Chondrocyte (in vitro differentiated cells): ENCODE measurements around the gene DPYSL3. TPM values are rescaled to one million over a fixed set of nuclear protein-coding genes. Genes with fewer than 3 reads are reported as not detected.

Experiments
- DNase-seq: peaks from one replicate; pipeline ENCODE4 v3.0.0; 2021; ENCODE audit warnings: mixed read lengths, low spot score
- H3K27ac Mint-ChIP-seq: one replicate; pipeline ENCODE4 v1.8.0; 2021; ENCODE audit warnings: mild to moderate bottlenecking, moderate library complexity, mixed read lengths; ENCODE audit not compliant: unreplicated experiment
- H3K27me3 Mint-ChIP-seq: 2 replicates; pipeline ENCODE4 v1.8.0; 2021; ENCODE audit warnings: low read depth, mixed read lengths
- H3K36me3 Mint-ChIP-seq: 2 replicates; pipeline ENCODE4 v1.8.0; 2021; ENCODE audit warnings: low read depth, mixed read lengths
- H3K4me1 Mint-ChIP-seq: 2 replicates; pipeline ENCODE4 v1.8.0; 2021; ENCODE audit warnings: low read depth, mild to moderate bottlenecking, mixed read lengths
- H3K4me3 Mint-ChIP-seq: one replicate; pipeline ENCODE4 v1.8.0; 2021; ENCODE audit warnings: mild to moderate bottlenecking, moderate library complexity, mixed read lengths; ENCODE audit not compliant: unreplicated experiment
- H3K9me3 Mint-ChIP-seq: 2 replicates; pipeline ENCODE4 v1.8.0; 2021; ENCODE audit warnings: low read depth, mixed read lengths
- CTCF ChIP-seq: fragments of 200-600 bp; sonication (generic); IDR thresholded peaks from 2 replicates; pipeline ENCODE4 v1.5.0; 2021; ENCODE audit warnings: antibody characterized with exemption, mild to moderate bottlenecking, moderate library complexity
- total RNA-seq: library from RNA; stranded (reverse); gene quantifications from 3 replicates; pipeline ENCODE4 v1.2.1, GENCODE V29; 2021

Gene DPYSL3
- total RNA-seq, 1 donor from 2014 or later, result 60.4 TPM

GRCh38 chr5:147539053-147539452, 29.2 kb upstream of the DPYSL3 start:
- Mint-ChIP-seq H3K27ac (peak overlapping the region; percentile 20), H3K4me3 (no peak overlapping the region), H3K4me1 (peaks cover 52% of the 10 kb centered on the region), H3K9me3 (no peaks in the 10 kb centered on the region), H3K27me3 (no peaks in the 10 kb centered on the region), H3K36me3 (no peaks in the 10 kb centered on the region)
- DNase-seq, result no peak
- TF ChIP-seq CTCF, result no peak

- no peaks in the 10 kb centered on the region for H3K27me3 Mint-ChIP-seq
- no peak overlapping the region for H3K4me3 Mint-ChIP-seq
- peaks cover 52% of the 10 kb centered on the region for H3K4me1 Mint-ChIP-seq
- peak overlapping the region; percentile 30 for H3K27ac Mint-ChIP-seq
- no peaks in the 10 kb centered on the region for H3K9me3 Mint-ChIP-seq
- no peak for TF ChIP-seq CTCF
- no peak for DNase-seq
- H3K36me3 Mint-ChIP-seq, result no peaks in the 10 kb centered on the region
Observed at GRCh38 chr5:147538236-147538635, 28.4 kb upstream of the DPYSL3 start.

GRCh38 chr5:147534172-147534951, 24.5 kb upstream of the DPYSL3 start:
- no peak for TF ChIP-seq CTCF
- Mint-ChIP-seq H3K4me1 (peaks cover 64% of the 10 kb centered on the region), H3K27me3 (no peaks in the 10 kb centered on the region), H3K4me3 (no peak overlapping the region), H3K27ac (no peak overlapping the region), H3K36me3 (no peaks in the 10 kb centered on the region), H3K9me3 (no peaks in the 10 kb centered on the region)
- DNase-seq, result no peak

- Mint-ChIP-seq H3K27me3 (no peaks in the 10 kb centered on the region), H3K27ac (no peak overlapping the region), H3K4me1 (peaks cover 46% of the 10 kb centered on the region), H3K9me3 (peaks cover 6% of the 10 kb centered on the region), H3K36me3 (no peaks in the 10 kb centered on the region), H3K4me3 (no peak overlapping the region)
- no peak for DNase-seq
- TF ChIP-seq CTCF, result no peak
Observed at GRCh38 chr5:147532156-147532555, 22.3 kb upstream of the DPYSL3 start.

GRCh38 chr5:147530530-147531389, 20.9 kb upstream of the DPYSL3 start:
- no peak for TF ChIP-seq CTCF
- H3K4me1 Mint-ChIP-seq, result peaks cover 32% of the 10 kb centered on the region

More at GRCh38 chr5:147530530-147531389, 20.9 kb upstream of the DPYSL3 start:
- no peak overlapping the region for H3K4me3 Mint-ChIP-seq
- no peaks in the 10 kb centered on the region for H3K27me3 Mint-ChIP-seq
- peaks cover 6% of the 10 kb centered on the region for H3K9me3 Mint-ChIP-seq
- no peak overlapping the region for H3K27ac Mint-ChIP-seq
- no peak for DNase-seq
- H3K36me3 Mint-ChIP-seq, result no peaks in the 10 kb centered on the region
